Renal pelvis (tissue), 4 donors: ENCODE results near the gene CHRNA10. TPM values are rescaled to one million over a fixed set of nuclear protein-coding genes. Genes with fewer than 3 reads are reported as not detected.
"Not testable (repeated sequence)": the region's sequence is repeated elsewhere in the genome, so short reads cannot be mapped to it uniquely, and the experiment has no call there.

ENCODE experiments used
- DNase-seq: peaks from one replicate; pipeline ENCODE4 v3.0.0-alpha.2; 2013
- polyA plus RNA-seq, 3 donors: library from polyadenylated mRNA; unstranded; fragments of 120-200 nt; gene quantifications; one replicate each; pipeline ENCODE4 v1.2.1, GENCODE V29; 2013; ENCODE audit not compliant: insufficient read length in 3 of 3

CHRNA10 gene
- polyA plus RNA-seq, 3 donors = 1.7 to 2.9 (median 2.9) TPM

DNA sequence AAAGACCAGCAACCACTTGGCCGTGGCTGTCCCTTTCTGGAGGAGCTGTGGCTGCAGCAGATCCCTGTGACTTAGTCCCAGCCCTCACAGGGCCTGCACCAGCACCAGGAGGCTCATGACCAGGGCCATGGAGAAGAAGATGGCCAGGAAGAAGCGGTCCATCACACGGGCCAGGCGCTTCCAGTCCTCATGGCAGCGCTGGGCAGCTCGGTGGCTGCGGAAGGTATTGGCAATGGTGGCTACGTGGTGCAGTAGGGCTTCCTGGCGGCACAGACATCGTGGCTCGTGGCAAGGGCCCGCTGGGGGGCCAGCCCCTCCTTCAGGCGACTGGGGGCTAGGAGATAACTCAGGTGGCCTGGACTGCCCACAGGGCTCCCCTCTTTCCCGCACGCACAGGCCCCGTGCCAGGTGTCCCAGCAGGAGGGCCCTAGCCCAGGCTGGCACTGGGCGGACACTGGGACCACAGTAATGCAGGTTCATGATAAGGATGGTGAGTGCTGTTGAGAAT lies 5.1 kb downstream of the CHRNA10 start:
- DNase-seq = no peak

DNA sequence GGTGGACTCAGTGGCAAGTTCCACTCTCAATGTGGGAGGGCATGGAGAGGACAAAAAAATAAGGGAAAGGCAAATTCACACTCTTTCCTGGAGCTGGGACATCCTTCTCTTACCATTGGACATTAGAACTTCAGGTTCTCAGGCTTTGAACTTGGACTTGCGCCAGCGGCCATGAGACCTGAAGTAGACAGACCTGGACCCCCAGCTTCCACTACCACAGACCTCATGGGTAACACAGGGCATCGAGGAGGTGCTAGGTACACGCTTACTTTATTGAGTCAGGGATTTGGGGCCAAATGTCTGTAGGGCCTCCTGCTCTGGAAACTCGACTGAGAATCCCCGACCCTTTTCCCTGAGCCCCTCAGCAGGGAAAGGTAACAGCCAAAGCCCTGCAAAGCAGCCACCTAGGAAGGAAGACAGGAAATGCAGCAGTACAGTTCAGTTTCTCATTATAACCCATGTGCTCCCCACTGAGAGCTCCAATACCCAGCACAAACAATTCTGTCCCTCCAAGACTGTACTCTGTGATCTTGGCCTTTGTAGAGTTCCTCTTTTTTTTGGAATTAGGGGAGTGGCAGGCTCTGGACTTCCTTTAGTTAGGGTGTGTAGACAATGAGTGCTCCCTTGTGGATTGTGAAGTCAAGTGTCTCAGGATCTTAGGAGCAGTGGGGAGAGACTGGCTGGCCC lies 5.7 kb downstream of the CHRNA10 start:
- no peak for DNase-seq

DNA sequence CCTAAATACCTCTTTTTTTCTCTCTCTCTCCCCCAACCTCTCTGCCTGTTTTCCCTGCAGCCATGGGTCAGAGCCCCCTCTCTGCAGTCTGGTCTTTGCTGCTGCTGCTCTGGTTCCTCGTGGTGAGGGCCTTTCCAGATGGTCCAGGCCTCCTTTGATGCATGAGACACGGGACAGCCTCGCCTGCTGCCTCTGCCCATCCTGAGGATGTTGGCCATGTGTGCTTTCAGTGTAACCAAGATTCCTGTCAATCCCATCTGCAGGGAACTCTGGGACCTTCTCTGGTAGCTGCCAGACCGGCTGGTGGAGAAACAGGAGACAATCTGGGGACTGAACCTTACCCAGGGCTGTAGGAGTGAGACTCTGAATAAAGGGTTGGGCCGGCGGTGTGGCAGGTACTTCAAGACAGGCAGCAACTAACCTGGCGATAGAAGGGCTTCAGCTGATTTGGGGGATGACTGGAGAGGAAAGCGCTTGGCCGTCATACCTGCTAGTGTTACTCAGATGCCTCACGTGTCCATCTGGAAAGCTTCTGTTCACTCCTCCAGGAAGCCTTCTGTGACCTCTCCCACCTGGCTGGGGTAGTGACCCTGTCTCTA lies 7.1 kb downstream of the CHRNA10 start:
- no peak for DNase-seq

DNA sequence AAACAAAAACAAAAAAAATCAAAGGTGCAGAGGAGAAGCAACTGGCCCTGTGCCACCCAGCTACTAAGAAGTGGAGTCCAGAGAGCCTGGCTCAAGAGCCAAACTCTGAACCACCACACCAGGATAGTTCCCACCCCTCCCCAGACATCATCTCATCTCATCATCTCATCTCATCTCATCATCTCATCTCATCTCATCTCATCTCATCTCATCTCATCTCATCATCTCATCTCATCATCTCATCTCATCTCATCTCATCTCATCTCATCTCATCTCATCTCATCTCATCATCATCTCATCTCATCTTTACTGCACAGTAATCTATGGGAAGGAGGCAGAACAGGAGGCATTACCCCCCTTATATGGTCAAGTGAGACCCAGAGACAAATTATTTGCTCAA lies 8.3 kb downstream of the CHRNA10 start:
- no peak for DNase-seq

DNA sequence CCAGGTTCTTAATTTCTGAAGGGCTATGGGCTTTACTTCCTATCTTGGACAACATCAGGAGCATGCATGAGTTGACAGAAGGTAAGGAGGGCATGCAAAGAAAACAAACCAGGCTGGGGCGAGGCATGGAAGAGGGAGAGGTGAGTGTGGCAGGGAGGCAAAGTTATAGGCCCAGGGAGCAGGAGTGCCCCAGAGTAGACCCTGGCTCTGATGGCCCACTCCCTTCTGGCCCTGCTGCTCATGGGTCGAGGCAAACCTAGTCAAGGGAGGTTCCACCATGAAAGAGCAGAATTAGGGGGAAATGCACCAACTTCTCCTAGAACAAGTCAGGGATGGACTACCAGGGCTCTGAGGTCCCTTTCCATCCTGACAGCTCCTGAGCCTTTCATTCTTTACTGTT lies 10.2 kb downstream of the CHRNA10 start:
- DNase-seq = no peak

DNA sequence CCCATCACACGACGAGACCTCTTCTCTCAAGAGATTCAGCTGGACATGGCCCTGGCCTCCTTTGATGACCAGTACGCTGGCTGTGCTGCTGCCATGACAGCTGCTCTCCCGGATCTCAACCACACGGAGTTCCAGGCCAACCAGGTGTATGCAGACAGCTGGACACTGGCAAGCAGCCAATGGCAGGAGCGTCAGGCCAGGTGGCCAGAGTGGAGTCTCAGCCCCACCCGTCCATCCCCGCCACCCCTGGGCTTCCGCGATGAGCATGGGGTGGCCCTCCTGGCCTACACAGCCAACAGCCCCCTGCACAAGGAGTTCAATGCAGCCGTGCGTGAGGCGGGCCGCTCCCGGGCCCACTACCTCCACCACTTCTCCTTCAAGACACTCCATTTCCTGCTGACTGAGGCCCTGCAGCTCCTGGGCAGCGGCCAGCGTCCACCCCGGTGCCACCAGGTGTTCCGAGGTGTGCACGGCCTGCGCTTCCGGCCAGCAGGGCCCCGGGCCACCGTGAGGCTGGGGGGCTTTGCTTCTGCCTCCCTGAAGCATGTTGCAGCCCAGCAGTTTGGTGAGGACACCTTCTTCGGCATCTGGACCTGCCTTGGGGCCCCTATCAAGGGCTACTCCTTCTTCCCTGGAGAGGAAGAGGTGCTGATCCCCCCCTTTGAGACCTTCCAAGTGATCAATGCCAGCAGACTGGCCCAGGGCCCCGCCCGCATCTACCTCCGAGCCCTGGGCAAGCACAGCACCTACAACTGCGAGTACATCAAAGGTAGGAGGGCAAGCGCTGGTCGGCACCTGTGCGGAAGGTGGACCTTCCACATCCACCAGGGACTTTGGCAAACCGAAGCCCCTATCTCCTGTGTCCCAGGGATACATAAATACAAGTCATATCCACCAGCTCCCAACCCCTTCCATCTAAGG lies 11.3 kb downstream of the CHRNA10 start:
- no peak for DNase-seq

DNA sequence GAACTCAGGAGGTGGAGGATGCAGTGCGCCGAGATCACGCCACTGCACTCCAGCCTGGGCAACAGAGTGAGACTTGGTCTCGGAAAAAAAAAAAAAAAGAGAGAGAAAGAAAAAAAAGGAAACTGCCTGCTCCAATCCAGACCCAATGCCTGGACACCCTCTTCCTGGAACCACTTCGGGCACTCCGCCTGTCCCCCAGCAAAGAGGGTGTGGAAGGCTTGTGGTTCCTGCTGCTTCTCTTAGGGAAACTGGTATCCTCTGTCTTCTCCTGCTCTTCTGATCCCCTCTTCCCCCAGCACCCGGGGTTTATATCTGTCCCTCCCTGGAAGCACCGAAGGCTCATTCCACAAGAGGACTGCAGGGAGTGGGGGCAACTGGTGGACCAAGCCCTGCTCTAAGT lies 12.9 kb downstream of the CHRNA10 start:
- no peak for DNase-seq

DNA sequence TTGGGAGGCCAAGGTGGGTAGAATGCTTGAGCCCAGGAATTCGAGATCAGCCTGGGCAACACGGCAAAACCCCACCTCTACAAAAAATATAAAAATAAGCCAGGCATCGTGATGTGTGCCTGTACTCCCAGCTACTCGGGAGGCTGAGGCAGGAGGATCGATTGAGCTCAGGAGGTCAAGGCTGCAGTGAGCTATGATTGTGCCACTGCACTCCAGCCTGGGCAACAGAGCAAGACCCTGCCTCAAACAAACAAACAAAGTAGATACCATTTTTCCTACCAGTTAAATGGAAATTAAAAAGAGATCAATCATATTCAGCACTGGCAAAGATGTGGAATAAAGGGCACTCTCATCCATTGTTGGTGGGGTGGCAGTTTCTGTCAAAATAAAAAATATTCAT lies 13.9 kb downstream of the CHRNA10 start:
- not testable (repeated sequence) for DNase-seq

DNA sequence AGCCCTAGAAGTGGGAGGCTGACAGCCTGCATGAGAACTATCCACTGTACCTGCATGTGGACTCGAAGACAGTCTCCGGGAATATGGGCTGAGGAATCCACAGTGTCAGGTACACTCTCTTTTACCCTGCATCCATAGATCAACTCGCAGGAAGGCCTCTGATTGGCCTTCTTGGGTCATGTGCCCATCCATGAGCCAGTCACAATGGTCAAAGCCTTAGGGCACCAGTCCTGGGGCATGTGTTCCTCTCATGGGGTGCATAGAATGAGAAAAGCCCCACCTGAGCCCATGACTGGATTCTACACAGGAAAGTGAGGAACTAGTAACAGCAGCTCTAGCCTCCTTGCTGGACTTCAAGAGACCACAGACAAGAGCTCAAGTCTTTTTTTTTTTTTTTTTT lies 15.6 kb downstream of the CHRNA10 start:
- DNase-seq = no peak

DNA sequence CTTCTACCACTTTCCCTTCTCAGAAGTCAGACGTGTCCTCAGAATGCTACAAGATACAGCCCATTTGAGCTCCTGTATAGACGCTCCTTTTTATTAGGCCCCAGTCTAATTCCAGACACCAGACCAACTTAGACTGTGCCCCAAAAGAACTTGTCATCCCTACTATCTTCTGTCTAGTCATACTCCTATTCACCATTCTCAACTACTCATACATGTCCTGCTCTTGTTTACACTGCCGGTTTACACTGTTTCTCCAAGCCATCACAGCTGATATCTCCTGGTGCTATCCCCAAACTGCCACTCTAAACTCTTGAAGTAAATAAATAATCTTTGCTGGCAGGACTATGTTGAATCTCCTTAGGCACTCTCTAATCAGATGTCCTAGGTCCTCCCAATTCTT lies 18.7 kb downstream of the CHRNA10 start:
- DNase-seq = not testable (repeated sequence)

DNA sequence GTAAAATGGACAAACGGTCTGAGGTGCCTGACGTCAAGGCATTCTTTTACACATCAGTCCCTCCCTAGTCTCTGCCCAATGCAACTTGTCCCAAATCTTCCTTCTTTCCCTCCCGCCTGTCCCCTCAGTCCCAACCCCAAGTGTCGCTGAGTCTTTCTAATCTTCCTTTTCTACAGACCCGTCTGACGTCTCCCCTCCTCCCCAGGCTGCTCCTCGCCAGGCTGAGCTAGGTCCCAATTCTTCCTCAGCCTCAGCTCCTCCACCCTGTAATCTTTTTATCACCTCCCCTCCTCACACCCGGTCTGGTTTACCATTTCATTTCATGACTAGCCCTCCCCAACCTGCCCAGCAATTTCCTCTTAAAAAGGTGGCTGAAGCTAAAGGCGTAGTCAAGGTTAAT lies 21.8 kb downstream of the CHRNA10 start:
- DNase-seq = not testable (repeated sequence)

DNA sequence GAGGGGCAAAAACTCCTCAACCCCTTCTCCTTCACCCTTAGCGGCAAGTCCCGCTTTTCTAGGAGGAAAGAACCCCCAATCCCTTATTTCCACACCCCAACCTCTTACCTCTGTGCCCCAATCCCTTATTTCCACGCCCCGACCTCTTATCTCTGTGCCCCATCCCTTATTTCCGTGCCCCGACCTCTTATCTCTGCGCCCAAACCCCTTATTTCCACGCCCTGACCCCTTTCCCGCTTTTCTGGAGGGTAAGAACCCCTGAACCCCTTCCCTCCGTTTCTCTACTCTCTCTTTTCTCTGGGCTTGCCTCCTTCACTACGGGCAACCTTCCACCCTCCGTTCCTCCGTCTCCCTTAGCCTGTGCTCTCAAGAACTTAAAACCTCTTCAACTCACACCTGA lies 22.3 kb downstream of the CHRNA10 start:
- DNase-seq = not testable (repeated sequence)

DNA sequence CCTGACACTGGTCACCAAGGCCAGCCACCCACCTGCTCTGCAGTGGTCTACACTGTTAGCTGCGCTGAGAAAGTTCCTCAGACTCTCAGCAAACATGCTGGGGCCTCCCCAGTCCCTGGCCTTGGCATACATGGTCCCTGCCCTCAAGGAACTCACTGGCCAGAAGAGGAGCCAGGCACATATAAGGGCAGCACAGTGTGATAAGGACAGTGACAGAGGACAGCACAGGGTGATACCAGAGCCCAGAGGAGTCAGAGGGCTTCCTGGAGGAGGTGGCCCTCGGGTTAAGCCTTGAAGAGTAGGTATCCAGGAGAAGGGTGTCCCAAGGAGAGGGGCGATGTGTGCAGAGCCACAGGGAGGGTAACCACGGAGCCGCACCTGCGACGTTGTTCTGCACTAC lies 25.6 kb downstream of the CHRNA10 start:
- DNase-seq = no peak

DNA sequence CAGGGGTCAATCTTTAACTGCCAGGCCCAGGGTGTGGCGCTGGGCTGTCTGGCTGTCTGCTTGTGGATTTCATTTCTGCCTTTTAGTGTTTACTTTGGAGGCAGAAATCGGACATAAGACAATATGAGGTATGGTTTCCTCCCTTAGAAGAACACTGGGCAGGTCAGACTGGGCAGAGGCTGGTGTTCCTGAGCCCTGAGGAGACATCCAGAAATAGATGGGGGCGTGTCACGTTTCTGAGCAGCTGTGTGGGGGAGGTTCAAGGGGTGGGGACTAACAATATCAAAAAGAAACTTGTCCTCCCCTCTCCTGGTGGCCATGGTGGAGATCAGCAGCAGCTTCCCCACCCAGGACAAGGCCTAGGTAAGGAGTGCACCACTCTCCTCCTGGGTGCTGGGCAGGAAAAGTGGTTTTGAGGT lies 26.4 kb downstream of the CHRNA10 start, which contains the start of gene ART1:
Gene ART1 (plus strand): TSS at position 312 of the 419 bp plus-strand sequence. CDS start 14,086 bp downstream, outside the sequence.
- no peak for DNase-seq

DNA sequence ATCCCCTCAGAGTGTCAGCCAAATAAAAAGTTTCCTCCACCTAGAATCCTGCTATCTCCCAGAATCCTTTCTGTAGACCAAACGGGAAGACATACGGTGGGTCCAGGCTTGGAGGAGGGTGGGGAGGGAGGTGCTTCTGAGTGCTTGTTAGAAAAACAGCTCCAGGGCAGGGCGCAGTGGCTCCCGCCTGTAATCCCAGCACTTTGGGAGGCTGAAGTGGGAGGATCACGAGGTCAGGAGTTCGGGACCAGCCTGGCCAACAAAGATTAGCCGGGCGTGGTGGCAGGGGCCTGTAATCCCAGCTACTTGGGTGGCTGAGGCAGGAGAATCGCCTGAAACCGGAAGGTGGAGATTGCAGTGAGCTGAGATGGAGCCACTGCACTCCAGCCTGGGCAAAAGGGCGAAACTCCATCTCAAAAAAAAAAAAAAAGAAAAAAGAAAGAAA lies 28.1 kb downstream of the CHRNA10 start:
- not testable (repeated sequence) for DNase-seq

DNA sequence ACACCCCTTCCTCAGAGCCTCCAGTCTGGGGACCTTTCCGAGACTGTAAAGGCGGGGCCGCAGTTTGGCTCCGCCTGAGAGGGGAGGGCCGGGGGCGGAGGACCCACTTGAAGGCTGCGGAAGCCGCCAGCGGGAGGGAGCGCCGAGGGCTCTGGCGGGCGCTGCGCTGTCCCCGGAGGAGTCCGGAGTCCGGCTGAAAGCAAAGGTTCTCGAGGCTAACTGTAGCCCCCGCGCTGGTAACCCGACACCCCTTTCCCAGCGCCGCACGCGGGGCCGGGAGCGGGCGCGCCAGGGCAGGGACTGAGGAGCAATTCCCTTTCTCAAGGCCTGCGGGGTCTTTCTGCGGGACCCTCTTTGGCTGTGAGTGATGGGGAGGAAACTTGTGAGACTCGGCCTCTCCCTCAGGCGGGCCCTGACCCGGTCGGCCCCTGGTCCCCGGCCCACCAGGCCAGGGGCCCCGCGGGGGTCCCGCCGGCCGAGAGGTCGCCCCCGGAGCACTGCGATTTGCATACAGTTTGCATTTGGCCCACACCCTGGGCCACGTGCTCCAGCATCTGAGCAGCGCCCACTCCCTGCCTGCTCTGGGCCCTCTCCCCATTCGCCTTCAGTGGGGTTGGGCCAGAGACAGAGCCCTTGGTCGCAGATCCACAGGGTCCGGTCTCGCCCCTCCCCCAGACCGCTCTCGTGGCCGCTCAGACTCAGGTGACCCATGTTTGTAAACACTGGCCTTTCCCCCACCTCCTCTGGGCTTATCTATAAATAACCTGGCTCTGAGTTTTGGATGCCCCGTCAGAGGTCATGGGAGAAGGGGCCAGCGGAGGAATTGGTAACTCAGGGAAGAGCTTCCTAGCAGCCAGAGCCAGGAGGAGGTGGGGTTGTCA lies 28.9 kb downstream of the CHRNA10 start:
- peak; percentile 91 for DNase-seq

DNA sequence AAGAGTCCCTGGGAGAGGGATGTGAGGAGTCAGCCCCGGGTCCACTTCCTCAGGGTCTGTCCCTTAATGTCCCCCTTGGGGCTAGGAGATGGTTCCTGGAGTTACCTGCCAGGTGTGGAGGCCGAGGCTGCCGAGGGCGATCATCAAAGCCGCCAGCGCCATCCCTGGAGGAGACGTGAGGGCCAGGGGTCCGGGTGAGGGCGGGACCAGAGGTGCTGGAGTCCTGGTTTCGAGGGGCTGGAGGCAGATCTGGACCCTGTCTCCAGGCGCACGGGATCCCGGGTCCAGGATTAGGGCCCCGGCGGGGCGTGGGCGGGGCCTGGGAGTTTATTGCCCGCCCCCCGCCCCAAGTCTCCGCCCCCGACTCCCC lies 29.5 kb downstream of the CHRNA10 start, which contains the start of gene ART5:
Gene ART5 (minus strand): TSS at position 292 of the 370 bp plus-strand sequence. CDS start 130 bp downstream, at position 162.
- no peak for DNase-seq

DNA sequence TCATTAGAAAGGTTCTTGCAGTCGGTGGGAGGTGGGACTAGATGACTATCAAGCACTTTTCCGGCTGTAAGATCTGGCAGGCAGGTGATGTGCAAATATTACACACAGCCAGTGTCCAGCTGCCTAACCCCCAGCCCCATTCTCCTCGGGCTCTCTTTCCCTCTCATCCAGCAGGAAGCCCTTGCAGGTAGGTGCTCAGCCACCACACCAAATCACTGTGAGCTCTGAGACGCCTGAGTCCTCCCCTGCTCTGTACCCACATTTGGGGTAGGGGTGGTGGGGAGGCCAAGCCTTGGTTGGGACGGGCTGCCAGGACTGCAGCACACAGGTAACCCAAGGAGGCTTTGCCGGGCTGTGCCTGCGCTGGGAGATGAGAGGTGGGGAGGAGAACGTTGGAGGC lies 30.0 kb downstream of the CHRNA10 start:
- DNase-seq = no peak

DNA sequence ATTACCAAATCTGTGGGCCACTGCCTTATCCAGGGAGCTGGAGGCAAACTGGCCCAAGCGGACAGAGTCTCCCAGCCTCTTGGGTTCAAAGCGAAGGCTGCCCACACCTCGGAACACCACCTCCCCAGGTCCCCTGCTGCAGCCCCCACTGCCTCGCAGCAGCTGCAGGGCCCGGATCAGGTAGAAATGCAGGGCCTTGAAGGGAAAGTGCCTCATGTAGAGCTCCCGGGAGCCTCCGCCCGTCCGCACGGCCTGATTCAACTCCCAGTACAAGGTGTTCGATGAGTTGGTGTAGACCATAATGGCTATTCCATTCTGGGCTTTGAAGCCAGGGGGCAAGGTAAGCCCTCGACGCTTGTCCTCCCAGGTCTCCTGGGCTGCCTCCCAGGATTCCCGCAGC lies 31.3 kb downstream of the CHRNA10 start:
- no peak for DNase-seq

DNA sequence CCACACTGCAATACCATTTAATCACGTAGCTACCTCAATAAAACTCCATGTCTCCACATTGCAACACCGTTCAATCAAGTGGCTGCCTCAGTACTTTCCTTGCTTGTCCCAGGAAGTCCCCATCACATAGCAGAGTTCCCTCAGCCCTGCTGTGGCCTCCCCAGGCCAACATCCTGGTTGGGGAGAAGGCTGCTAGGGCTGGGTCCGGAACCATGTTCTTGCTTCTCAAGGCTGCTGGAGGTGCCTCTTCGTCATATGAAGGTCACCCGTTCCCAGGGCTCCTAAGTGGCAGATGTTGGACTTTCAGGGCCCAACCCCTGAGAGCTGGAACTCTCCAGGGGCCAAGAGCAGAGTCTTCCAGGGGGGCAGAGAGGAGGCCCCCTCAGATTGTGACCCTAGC lies 32.7 kb downstream of the CHRNA10 start:
- DNase-seq = no peak

DNA sequence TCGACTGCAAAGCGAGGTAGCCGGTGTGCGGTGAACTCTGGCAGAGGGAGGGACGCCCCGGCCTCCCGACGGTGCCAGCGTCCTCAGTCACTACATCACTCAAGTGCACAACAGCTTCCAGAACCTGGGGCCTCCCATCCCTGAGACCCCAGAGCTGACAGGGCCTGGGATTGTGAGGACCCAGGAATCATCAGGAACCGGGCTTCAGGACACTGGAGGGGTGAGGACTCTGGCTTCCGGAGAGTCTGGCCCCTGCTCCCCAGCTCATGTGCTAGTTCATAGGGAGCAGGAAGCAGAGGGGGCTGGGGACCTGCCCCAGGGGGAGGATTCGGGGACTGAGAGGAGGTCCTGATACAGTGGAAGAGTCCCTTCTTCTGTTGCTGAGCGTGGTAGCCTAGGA lies 34.0 kb downstream of the CHRNA10 start:
- DNase-seq = no peak
